A549 (cell line): ENCODE data around the gene ACO2. TPM values are rescaled to one million over a fixed set of nuclear protein-coding genes. Genes with fewer than 3 reads are reported as not detected.

Experiments used
- ATAC-seq, 2 experiments: fragments of 200-7000 bp in 1 of 2; fragments of >200 bp in 1 of 2; cut with Nextera tagmentation in 1 of 2; cut with Tn5 transposase in 1 of 2; 3 replicates each; pipeline versions ENCODE4 v1.8.0 to v1.9.1; 2018 to 2020; ENCODE audit warnings: mild to moderate bottlenecking in 1 of 2, moderate library complexity in 1 of 2
- CTCF ChIA-PET: fragments of 300-600 bp; sonication (Branson Sonifier 250); formaldehyde crosslinking; extraction: SDS; loops from one replicate; lab custom pipeline; 2021; ENCODE audit warnings: antibody characterized with exemption, inconsistent platforms; lab: Yijun Ruan, JAX
- POLR2A ChIA-PET: fragments of 350-600 bp; formaldehyde crosslinking; extraction: SDS; loops from one replicate; lab custom pipeline; 2021; ENCODE audit warnings: antibody characterized with exemption, inconsistent platforms; lab: Yijun Ruan, JAX
- DNase-seq, 2 experiments: peaks; one replicate each; pipeline versions ENCODE4 v3.0.0 to v3.0.0-alpha.2; 2011 to 2016; ENCODE audit warnings: low read depth in 1 of 2, low spot score in 1 of 2
- FAIRE-seq: peaks from 2 replicates; lab custom pipeline; 2011; peaks lifted over from hg19 to GRCh38; lab: Jason Lieb, UNC
- H3K27ac ChIP-seq, 2 experiments: fragments of >200 bp; sonication (Bioruptor Twin); formaldehyde crosslinking; 3 replicates each; pipeline ENCODE4 v1.5.1; 2016 to 2017
- H3K4me1 ChIP-seq: fragments of >200 bp; sonication (Bioruptor Twin); formaldehyde crosslinking; 3 replicates; pipeline ENCODE4 v1.6.1; 2016
- H3K4me2 ChIP-seq: fragments of >200 bp; sonication (Bioruptor Twin); formaldehyde crosslinking; 3 replicates; pipeline ENCODE4 v1.6.1; 2016
- H3K4me3 ChIP-seq: fragments of >200 bp; sonication (Bioruptor Twin); formaldehyde crosslinking; 3 replicates; pipeline ENCODE4 v1.5.1; 2016
- H3K9me3 ChIP-seq: fragments of >200 bp; sonication (Bioruptor Twin); formaldehyde crosslinking; 3 replicates; pipeline ENCODE4 v1.6.1; 2016
- CBX8 ChIP-seq: fragments of 200-600 bp; sonication (generic); IDR thresholded peaks from 2 replicates; pipeline ENCODE4 v1.6.1; 2016
- CEBPB ChIP-seq, 2 experiments: fragments of >200 bp in 1 of 2; sonication (Bioruptor Twin) in 1 of 2; formaldehyde crosslinking in 1 of 2; IDR thresholded peaks; 2 replicates each; pipeline ENCODE4 v1.6.1; 2012 to 2016
- EHMT2 ChIP-seq: fragments of 200-600 bp; sonication (generic); IDR thresholded peaks from 2 replicates; pipeline ENCODE4 v1.6.1; 2016; ENCODE audit warnings: antibody characterized with exemption, low read depth, mild to moderate bottlenecking, moderate library complexity
- FOSL2 ChIP-seq, 2 experiments: fragments of 450-650 bp in 1 of 2; fragments of >200 bp in 1 of 2; sonication (Bioruptor Twin) in 1 of 2; formaldehyde crosslinking; IDR thresholded peaks; 2 replicates each; pipeline versions ENCODE4 v1.5.0 to v1.6.1; 2016 to 2020; ENCODE audit warnings: mild to moderate bottlenecking in 1 of 2, moderate library complexity in 1 of 2
- GATA3 ChIP-seq: IDR thresholded peaks from 2 replicates; pipeline ENCODE4 v1.6.1; 2012; ENCODE audit warnings: borderline replicate concordance
- HDAC2 ChIP-seq: fragments of 200-600 bp; sonication (generic); IDR thresholded peaks from 2 replicates; pipeline ENCODE4 v1.6.1; 2016
- HOXB13 ChIP-seq: fragments of 250-450 bp; sonication (Bioruptor Pico); IDR thresholded peaks from 2 replicates; pipeline ENCODE4 v1.5.0; 2020; ENCODE audit warnings: low read depth, mild to moderate bottlenecking, moderate library complexity
- HOXB5 ChIP-seq: fragments of 250-450 bp; sonication (Bioruptor Pico); IDR thresholded peaks from 2 replicates; pipeline ENCODE4 v1.5.0; 2020; ENCODE audit warnings: mild to moderate bottlenecking, moderate library complexity
- JUN ChIP-seq, 2 experiments: fragments of >200 bp; sonication (Bioruptor Twin); formaldehyde crosslinking; IDR thresholded peaks; 2 replicates in 1 of 2; 3 replicates in 1 of 2; pipeline ENCODE4 v1.6.1; 2016 to 2017
- JUNB ChIP-seq: fragments of >200 bp; sonication (Bioruptor Twin); formaldehyde crosslinking; IDR thresholded peaks from 2 replicates; pipeline ENCODE4 v1.6.1; 2016
- KDM1A ChIP-seq: fragments of 200-600 bp; sonication (generic); IDR thresholded peaks from 2 replicates; pipeline ENCODE4 v1.6.1; 2016; ENCODE audit warnings: low read depth, mild to moderate bottlenecking
- MAFK ChIP-seq: fragments of 450-650 bp; IDR thresholded peaks from 2 replicates; pipeline ENCODE4 v1.6.1; 2014; ENCODE audit not compliant: partially characterized antibody
- NPAS2 ChIP-seq: fragments of 250-450 bp; sonication (Bioruptor Pico); IDR thresholded peaks from 2 replicates; pipeline ENCODE4 v1.8.0; 2022; ENCODE audit warnings: mild to moderate bottlenecking, moderate library complexity, borderline replicate concordance
- RAD21 ChIP-seq, 2 experiments: fragments of >200 bp in 1 of 2; sonication (Bioruptor Twin) in 1 of 2; formaldehyde crosslinking in 1 of 2; IDR thresholded peaks in 1 of 2; conservative IDR thresholded peaks in 1 of 2; 2 replicates in 1 of 2; 3 replicates in 1 of 2; pipeline ENCODE4 v1.6.1; 2012 to 2018; ENCODE audit warnings: inconsistent platforms in 1 of 2
- RARB ChIP-seq: fragments of 250-450 bp; sonication (Bioruptor Pico); IDR thresholded peaks from 2 replicates; pipeline ENCODE4 v1.8.0; 2021; ENCODE audit warnings: mild to moderate bottlenecking, moderate library complexity
- SMC3 ChIP-seq: fragments of >200 bp; sonication (Bioruptor Twin); formaldehyde crosslinking; IDR thresholded peaks from 3 replicates; pipeline ENCODE4 v1.6.1; 2018; ENCODE audit warnings: inconsistent platforms
- SREBF2 ChIP-seq: fragments of 450-650 bp; IDR thresholded peaks from 2 replicates; pipeline ENCODE4 v1.6.1; 2014; ENCODE audit warnings: mild to moderate bottlenecking, moderate library complexity
- TP53 ChIP-seq: fragments of 250-450 bp; sonication (Bioruptor Pico); IDR thresholded peaks from 2 replicates; pipeline ENCODE4 v1.5.0; 2021; ENCODE audit warnings: mild to moderate bottlenecking, moderate library complexity
- ZFP36 ChIP-seq: fragments of 450-650 bp; IDR thresholded peaks from 2 replicates; pipeline ENCODE4 v1.6.1; 2014; ENCODE audit warnings: borderline replicate concordance; ENCODE audit not compliant: partially characterized antibody
- ZNF302 ChIP-seq: fragments of 250-450 bp; sonication (Bioruptor Pico); IDR thresholded peaks from 2 replicates; pipeline ENCODE4 v1.9.0; 2021; ENCODE audit warnings: inconsistent platforms, mild to moderate bottlenecking, moderate library complexity
- ZSCAN20 ChIP-seq: fragments of 250-450 bp; sonication (Bioruptor Pico); IDR thresholded peaks from 2 replicates; pipeline ENCODE4 v1.8.0; 2022; ENCODE audit warnings: mild to moderate bottlenecking, moderate library complexity
- WGBS: methylation state at CpG from one replicate; pipeline ENCODE4 v1.1.6; 2017; ENCODE audit errors: missing lambda C conversion rate; 5-methylcytosine and 5-hydroxymethylcytosine counted together
- polyA plus RNA-seq, 4 experiments: library from polyadenylated mRNA; depleted of rRNA in 3 of 4; stranded (reverse); fragments of >200 nt; fragmentation: RNase III in 1 of 4; extraction: RNeasy Plus Mini Kit Qiagen cat#74134 plus additional on column Dnase treatment in 1 of 4; gene quantifications; 2 replicates in 3 of 4; 3 replicates in 1 of 4; pipeline ENCODE4 v1.2.3, GENCODE V29; 2011 to 2017
- TF ChIP-seq, protein P1 (sequence below): fragments of >200 bp; sonication (Bioruptor Twin); formaldehyde crosslinking; IDR thresholded peaks from 3 replicates; pipeline ENCODE4 v1.5.1; 2016
- TF ChIP-seq, protein P2 (sequence below): IDR thresholded peaks from 2 replicates; pipeline ENCODE4 v1.6.1; 2012
- TF ChIP-seq, protein P3 (sequence below): fragments of >200 bp; sonication (Bioruptor Twin); formaldehyde crosslinking; IDR thresholded peaks from 3 replicates; pipeline ENCODE4 v1.6.1; 2016

ACO2 gene
- polyA plus RNA-seq, 2 of the 4 experiments (the other 2 are of a cell fraction), result 30.7 to 43.7 TPM

DNA sequence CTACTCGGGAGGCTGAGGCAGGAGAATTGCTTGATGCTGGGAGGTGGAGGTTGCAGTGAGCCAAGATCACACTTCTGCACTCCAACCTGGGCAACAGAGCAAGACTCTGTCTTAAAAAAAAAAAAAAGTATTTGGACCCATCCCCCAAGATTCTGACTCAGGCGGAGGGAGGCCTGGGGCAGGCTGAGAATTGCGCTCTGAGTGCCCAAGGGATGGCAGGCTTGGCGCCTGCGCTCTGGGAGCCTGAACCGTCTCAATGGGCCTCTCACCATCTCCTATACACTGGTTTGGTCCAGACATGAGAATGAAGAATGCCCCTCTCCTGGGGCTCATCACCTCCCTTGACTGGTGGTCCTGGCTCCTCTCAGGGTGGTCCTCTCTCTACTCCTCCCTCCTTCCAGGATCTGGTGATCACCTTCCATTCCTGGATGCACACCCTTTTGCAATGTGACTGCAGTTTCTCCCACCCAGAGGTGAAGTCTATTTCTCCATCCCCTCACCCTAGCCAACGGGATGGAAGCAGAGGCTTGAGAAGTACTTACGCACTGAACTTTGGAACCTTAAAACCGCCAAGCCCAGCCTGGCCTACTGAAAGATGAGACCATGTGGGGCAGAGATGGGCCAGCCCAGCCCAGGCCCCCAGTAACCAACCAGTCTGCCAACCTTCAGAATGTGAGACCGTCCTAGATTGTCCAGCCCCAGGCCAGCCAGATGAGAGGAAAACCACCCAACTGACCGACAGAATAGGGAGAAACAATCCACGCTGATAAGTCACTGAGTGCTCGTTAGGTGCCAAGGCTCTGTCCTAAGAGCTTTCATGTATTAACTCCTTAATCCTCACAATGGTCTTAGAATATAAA, 70.5 kb downstream of the ACO2 start:
- 85% methylated on average over 13 of the region's 13 CpGs for WGBS
- DNase-seq, result no peak
- ChIA-PET CTCF (interaction anchor here (1.0 to 2.9 kb wide), 3 partner anchors 9 to 58 kb away, joined by 3 to 9 read pairs (median 4); no protein-coding TSS in a partner anchor), POLR2A (no interaction called here)
- H3K9me3 ChIP-seq, result no peaks in the 10 kb centered on the region
- ATAC-seq, result no peak
- FAIRE-seq, result no peak
- TF ChIP-seq JUN (IDR thresholded peaks at IDR 0.05) (no peak), HOXB5 (CRISPR knock-in tag) (no peak), CBX8 (no peak), RAD21 (conservative IDR thresholded peaks at IDR 0.05 in 1 of 2, IDR thresholded peaks at IDR 0.05 in 1 of 2) (no peak), RARB (CRISPR knock-in tag) (no peak), EHMT2 (no peak), MAFK (no peak), KDM1A (no peak), JUNB (no peak), FOSL2 (IDR thresholded peaks at IDR 0.05) (no peak), FOSL2 (CRISPR knock-in tag; IDR thresholded peaks at IDR 0.05) (no peak)
- TF ChIP-seq, protein P1, sequence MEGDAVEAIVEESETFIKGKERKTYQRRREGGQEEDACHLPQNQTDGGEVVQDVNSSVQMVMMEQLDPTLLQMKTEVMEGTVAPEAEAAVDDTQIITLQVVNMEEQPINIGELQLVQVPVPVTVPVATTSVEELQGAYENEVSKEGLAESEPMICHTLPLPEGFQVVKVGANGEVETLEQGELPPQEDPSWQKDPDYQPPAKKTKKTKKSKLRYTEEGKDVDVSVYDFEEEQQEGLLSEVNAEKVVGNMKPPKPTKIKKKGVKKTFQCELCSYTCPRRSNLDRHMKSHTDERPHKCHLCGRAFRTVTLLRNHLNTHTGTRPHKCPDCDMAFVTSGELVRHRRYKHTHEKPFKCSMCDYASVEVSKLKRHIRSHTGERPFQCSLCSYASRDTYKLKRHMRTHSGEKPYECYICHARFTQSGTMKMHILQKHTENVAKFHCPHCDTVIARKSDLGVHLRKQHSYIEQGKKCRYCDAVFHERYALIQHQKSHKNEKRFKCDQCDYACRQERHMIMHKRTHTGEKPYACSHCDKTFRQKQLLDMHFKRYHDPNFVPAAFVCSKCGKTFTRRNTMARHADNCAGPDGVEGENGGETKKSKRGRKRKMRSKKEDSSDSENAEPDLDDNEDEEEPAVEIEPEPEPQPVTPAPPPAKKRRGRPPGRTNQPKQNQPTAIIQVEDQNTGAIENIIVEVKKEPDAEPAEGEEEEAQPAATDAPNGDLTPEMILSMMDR, result no peak
- TF ChIP-seq, protein P2, sequence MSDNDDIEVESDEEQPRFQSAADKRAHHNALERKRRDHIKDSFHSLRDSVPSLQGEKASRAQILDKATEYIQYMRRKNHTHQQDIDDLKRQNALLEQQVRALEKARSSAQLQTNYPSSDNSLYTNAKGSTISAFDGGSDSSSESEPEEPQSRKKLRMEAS, result no peak
- TF ChIP-seq, protein P3, sequence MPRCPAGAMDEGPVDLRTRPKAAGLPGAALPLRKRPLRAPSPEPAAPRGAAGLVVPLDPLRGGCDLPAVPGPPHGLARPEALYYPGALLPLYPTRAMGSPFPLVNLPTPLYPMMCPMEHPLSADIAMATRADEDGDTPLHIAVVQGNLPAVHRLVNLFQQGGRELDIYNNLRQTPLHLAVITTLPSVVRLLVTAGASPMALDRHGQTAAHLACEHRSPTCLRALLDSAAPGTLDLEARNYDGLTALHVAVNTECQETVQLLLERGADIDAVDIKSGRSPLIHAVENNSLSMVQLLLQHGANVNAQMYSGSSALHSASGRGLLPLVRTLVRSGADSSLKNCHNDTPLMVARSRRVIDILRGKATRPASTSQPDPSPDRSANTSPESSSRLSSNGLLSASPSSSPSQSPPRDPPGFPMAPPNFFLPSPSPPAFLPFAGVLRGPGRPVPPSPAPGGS, result no peak
- peaks cover 13% of the 10 kb centered on the region; the same call in 2 of the 3 replicates for H3K4me1 ChIP-seq
- no peak overlapping the region for H3K4me3 ChIP-seq
- H3K27ac ChIP-seq, result no peak overlapping the region
- H3K4me2 ChIP-seq, result no peak overlapping the region

DNA sequence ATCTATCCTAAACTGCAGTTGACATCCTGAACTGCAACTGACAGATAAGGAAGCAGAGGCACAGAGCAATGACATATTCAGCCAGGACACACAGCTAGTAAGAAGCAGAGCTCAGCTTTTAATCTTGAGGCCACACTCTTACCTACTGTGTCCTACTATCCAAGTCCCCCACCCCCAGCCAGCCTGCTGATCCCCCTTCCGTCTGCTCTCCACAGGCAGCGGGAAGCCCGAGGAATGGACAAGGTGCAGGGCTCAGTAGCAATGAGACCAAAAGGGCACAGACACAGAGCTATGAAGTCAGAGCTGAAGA, 71.0 kb downstream of the ACO2 start:
- no peak for TF ChIP-seq ZFP36
- no peak for TF ChIP-seq SREBF2
- TF ChIP-seq, protein P1, result no peak
- TF ChIP-seq SMC3, result no peak
- TF ChIP-seq ZNF302, result no peak
- TF ChIP-seq, protein P3, result no peak
- no peak for TF ChIP-seq HOXB13 (CRISPR knock-in tag)
- TF ChIP-seq CEBPB (IDR thresholded peaks at IDR 0.05), result no peak
- TF ChIP-seq ZSCAN20 (CRISPR knock-in tag), result no peak
- TF ChIP-seq TP53 (CRISPR knock-in tag), result no peak
- TF ChIP-seq, protein P2, result no peak
- TF ChIP-seq GATA3, result no peak
- TF ChIP-seq HDAC2, result no peak
- TF ChIP-seq CBX8, result no peak
- no peak for TF ChIP-seq FOSL2 (IDR thresholded peaks at IDR 0.05)
- TF ChIP-seq FOSL2 (CRISPR knock-in tag; IDR thresholded peaks at IDR 0.05), result no peak
- TF ChIP-seq NPAS2 (CRISPR knock-in tag), result no peak
- TF ChIP-seq KDM1A, result no peak
- peaks cover 17% of the 10 kb centered on the region for H3K4me1 ChIP-seq
- ATAC-seq (no peak), DNase-seq (no peak), FAIRE-seq (no peak)
- no peaks in the 10 kb centered on the region for H3K9me3 ChIP-seq
- WGBS, result 80% methylated on average over 2 of the region's 3 CpGs
- POLR2A ChIA-PET, result no interaction called here
- H3K27ac ChIP-seq, result no peak overlapping the region
- no peak overlapping the region for H3K4me2 ChIP-seq
- no peak overlapping the region for H3K4me3 ChIP-seq
- CTCF ChIA-PET, result interaction anchor here (1.0 to 2.9 kb wide), 3 partner anchors 10 to 57 kb away, joined by 3 to 9 read pairs (median 4); no protein-coding TSS in a partner anchor
